ENCODE results near the gene SLIT3.

SLIT3 gene

GRCh38 chr5:169272731-169273427, 28.1 kb downstream of the SLIT3 start:
- DNase-seq (ENCODE audit: extremely low spot score): no peak
- ChIA-PET CTCF (interaction anchor here (1.3 kb wide), 1 partner anchor 281 kb away, joined by 3 read pairs; no protein-coding TSS in a partner anchor), POLR2A (no interaction called here)
- TF ChIP-seq TARDBP (IDR thresholded peaks at IDR 0.05) (no peak), LEF1 (IDR thresholded peaks at IDR 0.05; ENCODE audit: borderline replicate concordance) (no peak), ELF4 (IDR thresholded peaks at IDR 0.05) (no peak), CTBP1 (IDR thresholded peaks at IDR 0.05; ENCODE audit: borderline replicate concordance) (no peak), HDGF (IDR thresholded peaks at IDR 0.05; ENCODE audit: borderline replicate concordance) (no peak), BHLHE40 (IDR thresholded peaks at IDR 0.05; ENCODE audit: borderline replicate concordance) (no peak), L3MBTL2 (conservative IDR thresholded peaks at IDR 0.05) (no peak), FOXK2 (IDR thresholded peaks at IDR 0.05) (no peak), NFRKB (IDR thresholded peaks at IDR 0.05) (no peak), SP1 (IDR thresholded peaks at IDR 0.05) (no peak), SUZ12 (IDR thresholded peaks at IDR 0.05) (no peak), FOXM1 (IDR thresholded peaks at IDR 0.05; ENCODE audit: borderline replicate concordance) (no peak), ZNF384 (IDR thresholded peaks at IDR 0.05) (no peak), ARNT (IDR thresholded peaks at IDR 0.05) (no peak), FOXA1 (IDR thresholded peaks at IDR 0.05) (no peak), PKNOX1 (IDR thresholded peaks at IDR 0.05) (no peak)

- no peak for TF ChIP-seq TARDBP (IDR thresholded peaks at IDR 0.05)
- TF ChIP-seq ARNT (IDR thresholded peaks at IDR 0.05): no peak
- TF ChIP-seq LEF1 (IDR thresholded peaks at IDR 0.05; ENCODE audit: borderline replicate concordance): no peak
- no peak for TF ChIP-seq CTBP1 (IDR thresholded peaks at IDR 0.05; ENCODE audit: borderline replicate concordance)
- no peak for TF ChIP-seq SUZ12 (IDR thresholded peaks at IDR 0.05)
- TF ChIP-seq ELF4 (IDR thresholded peaks at IDR 0.05): no peak
- no peak for TF ChIP-seq FOXK2 (IDR thresholded peaks at IDR 0.05)
- no peak for TF ChIP-seq BHLHE40 (IDR thresholded peaks at IDR 0.05; ENCODE audit: borderline replicate concordance)
- no peak for TF ChIP-seq ZNF384 (IDR thresholded peaks at IDR 0.05)
- no peak for TF ChIP-seq NFRKB (IDR thresholded peaks at IDR 0.05)
- TF ChIP-seq PKNOX1 (IDR thresholded peaks at IDR 0.05): no peak
- TF ChIP-seq HDGF (IDR thresholded peaks at IDR 0.05; ENCODE audit: borderline replicate concordance): no peak
- TF ChIP-seq SP1 (IDR thresholded peaks at IDR 0.05): no peak
- TF ChIP-seq FOXA1 (IDR thresholded peaks at IDR 0.05): no peak
- TF ChIP-seq FOXM1 (IDR thresholded peaks at IDR 0.05; ENCODE audit: borderline replicate concordance): no peak
- TF ChIP-seq L3MBTL2 (conservative IDR thresholded peaks at IDR 0.05): no peak
- ChIA-PET CTCF (no interaction called here), POLR2A (no interaction called here)
- no peak for DNase-seq (ENCODE audit: extremely low spot score)
Observed at GRCh38 chr5:169272111-169272510, 28.8 kb downstream of the SLIT3 start.

GRCh38 chr5:169270827-169271226, 30.1 kb downstream of the SLIT3 start:
- no peak for DNase-seq (ENCODE audit: extremely low spot score)
- no peak for TF ChIP-seq CTBP1 (IDR thresholded peaks at IDR 0.05; ENCODE audit: borderline replicate concordance)
- no peak for TF ChIP-seq ZNF384 (IDR thresholded peaks at IDR 0.05)
- no peak for TF ChIP-seq SUZ12 (IDR thresholded peaks at IDR 0.05)
- TF ChIP-seq SP1 (IDR thresholded peaks at IDR 0.05): no peak
- TF ChIP-seq NFRKB (IDR thresholded peaks at IDR 0.05): no peak
- TF ChIP-seq BHLHE40 (IDR thresholded peaks at IDR 0.05; ENCODE audit: borderline replicate concordance): no peak
- no peak for TF ChIP-seq FOXA1 (IDR thresholded peaks at IDR 0.05)
- TF ChIP-seq ARNT (IDR thresholded peaks at IDR 0.05): no peak
- TF ChIP-seq ELF4 (IDR thresholded peaks at IDR 0.05): no peak
- TF ChIP-seq L3MBTL2 (conservative IDR thresholded peaks at IDR 0.05): no peak
- no peak for TF ChIP-seq LEF1 (IDR thresholded peaks at IDR 0.05; ENCODE audit: borderline replicate concordance)
- TF ChIP-seq HDGF (IDR thresholded peaks at IDR 0.05; ENCODE audit: borderline replicate concordance): no peak
- no peak for TF ChIP-seq FOXM1 (IDR thresholded peaks at IDR 0.05; ENCODE audit: borderline replicate concordance)
- no peak for TF ChIP-seq PKNOX1 (IDR thresholded peaks at IDR 0.05)
- no peak for TF ChIP-seq TARDBP (IDR thresholded peaks at IDR 0.05)
- no peak for TF ChIP-seq FOXK2 (IDR thresholded peaks at IDR 0.05)
- POLR2A ChIA-PET: no interaction called here
- CTCF ChIA-PET: interaction anchor here (0.6 kb wide), 1 partner anchor 8 kb away, joined by 3 read pairs; no protein-coding TSS in a partner anchor

- ChIA-PET POLR2A (no interaction called here), CTCF (interaction anchor here (0.6 kb wide), 1 partner anchor 802 kb away, joined by 4 read pairs; no protein-coding TSS in a partner anchor)
- DNase-seq (ENCODE audit: extremely low spot score): no peak
- TF ChIP-seq NFRKB (IDR thresholded peaks at IDR 0.05): no peak
Observed at GRCh38 chr5:169268019-169268418, 32.9 kb downstream of the SLIT3 start.

- peak; percentile 29 for DNase-seq (ENCODE audit: extremely low spot score)
- ChIA-PET POLR2A (no interaction called here), CTCF (no interaction called here)
- TF ChIP-seq FOXK2 (IDR thresholded peaks at IDR 0.05) (no peak), NFRKB (IDR thresholded peaks at IDR 0.05) (no peak), TARDBP (IDR thresholded peaks at IDR 0.05) (no peak), BHLHE40 (IDR thresholded peaks at IDR 0.05; ENCODE audit: borderline replicate concordance) (no peak), LEF1 (IDR thresholded peaks at IDR 0.05; ENCODE audit: borderline replicate concordance) (no peak), L3MBTL2 (conservative IDR thresholded peaks at IDR 0.05) (no peak), PKNOX1 (IDR thresholded peaks at IDR 0.05) (no peak), ELF4 (IDR thresholded peaks at IDR 0.05) (no peak), FOXA1 (IDR thresholded peaks at IDR 0.05) (no peak), ZNF384 (IDR thresholded peaks at IDR 0.05) (no peak), ARNT (IDR thresholded peaks at IDR 0.05) (no peak), SP1 (IDR thresholded peaks at IDR 0.05) (no peak), HDGF (IDR thresholded peaks at IDR 0.05; ENCODE audit: borderline replicate concordance) (no peak), SUZ12 (IDR thresholded peaks at IDR 0.05) (no peak), CTBP1 (IDR thresholded peaks at IDR 0.05; ENCODE audit: borderline replicate concordance) (no peak), FOXM1 (IDR thresholded peaks at IDR 0.05; ENCODE audit: borderline replicate concordance) (no peak)
Observed at GRCh38 chr5:169265888-169266287, 35.1 kb downstream of the SLIT3 start.
